ENCODE results near the gene CNPY1. TPM values are rescaled to one million over a fixed set of nuclear protein-coding genes. Genes with fewer than 3 reads are reported as not detected.

Gene CNPY1
- total RNA-seq, 1 experiment from 2014 or later: not detected

DNA sequence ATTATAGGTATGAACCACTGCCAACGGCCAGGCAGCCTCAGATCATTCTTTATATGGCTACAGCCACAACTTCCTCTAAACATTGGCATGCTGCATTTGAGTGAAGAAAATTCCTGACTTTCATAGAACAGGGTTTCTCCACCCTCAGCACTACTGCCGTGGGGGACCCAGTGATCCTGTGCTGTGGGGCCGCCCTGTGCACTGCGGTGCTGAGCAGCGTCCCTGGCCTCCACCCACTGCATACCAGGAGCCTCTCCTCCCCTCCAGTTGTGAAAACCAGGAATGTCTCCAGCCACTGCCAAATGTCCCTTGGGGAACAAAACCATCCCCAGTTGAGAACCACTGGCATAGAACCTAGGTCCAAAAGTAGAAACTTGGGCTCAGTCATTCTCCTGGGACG lies 15.8 kb downstream of the CNPY1 start:
- Mint-ChIP-seq H3K4me3 (no peak overlapping the region), H3K27me3 (ENCODE audit: low read depth) (peaks cover 100% of the 10 kb centered on the region), H3K4me1 (peaks cover 16% of the 10 kb centered on the region in 2 experiments), H3K36me3 (ENCODE audit: insufficient read depth in 1 of 3, low read depth in 3 of 3) (no peaks in the 10 kb centered on the region; a peak in 1 of 7 replicates), H3K9me3 (peaks cover 4 to 12% of the 10 kb centered on the region in 2 experiments), H3K27ac (no peak overlapping the region)
- Histone ChIP-seq H2BK120ac (ENCODE audit: low read depth, low read length, poor library complexity, severe bottlenecking) (no peak overlapping the region), H3T11ph (ENCODE audit: low read length) (no peak overlapping the region), H2BK5ac (ENCODE audit: insufficient read length, low read length) (no peak overlapping the region), H4K91ac (ENCODE audit: insufficient read length, low read depth, low read length) (no peak overlapping the region), H3K18ac (ENCODE audit: insufficient read length, low read depth, low read length) (no peak overlapping the region), H3K9me3 (ENCODE audit: control insufficient read depth, low read depth, low read length) (no peaks in the 10 kb centered on the region), H3K4me2 (ENCODE audit: insufficient read depth, insufficient read length, low read length) (no peak overlapping the region), H3K23ac (ENCODE audit: insufficient read length, low read depth, low read length) (no peak overlapping the region), H3K9ac (ENCODE audit: extremely low read depth, insufficient read length, low read length) (no peak overlapping the region), H2BK15ac (ENCODE audit: low read depth, low read length) (no peak overlapping the region), H3K79me2 (ENCODE audit: insufficient read depth, low read length) (no peaks in the 10 kb centered on the region), H4K8ac (replicated peaks; ENCODE audit: insufficient read length, low read depth, low read length) (no peak overlapping the region), H3K27me3 (ENCODE audit: insufficient read depth, low read length) (peaks cover 38% of the 10 kb centered on the region), H3K79me1 (ENCODE audit: insufficient read depth, low read depth, low read length, poor library complexity, severe bottlenecking) (no peaks in the 10 kb centered on the region), H3K4me1 (ENCODE audit: insufficient read depth, low read length) (no peaks in the 10 kb centered on the region; the same call in 1 of the 2 replicates), H3K14ac (ENCODE audit: insufficient read depth, low read length) (no peak overlapping the region), H4K5ac (ENCODE audit: insufficient read length, low read depth, low read length) (no peak overlapping the region), H3K27ac (ENCODE audit: insufficient read length, low read depth, low read length) (no peak overlapping the region), H2BK20ac (ENCODE audit: low read depth, low read length, poor library complexity, severe bottlenecking) (no peak overlapping the region), H3K56ac (ENCODE audit: insufficient read length, low read depth, low read length) (no peak overlapping the region), H2BK12ac (ENCODE audit: insufficient read length, low read depth, low read length) (no peak overlapping the region), H4K20me1 (ENCODE audit: control insufficient read depth, insufficient read depth, insufficient read length) (peaks cover 5% of the 10 kb centered on the region), H3K4ac (ENCODE audit: low read depth, low read length) (no peak overlapping the region), H3K23me2 (ENCODE audit: insufficient read length, low read depth, low read length, poor library complexity, severe bottlenecking) (peaks cover 6% of the 10 kb centered on the region), H2AK5ac (ENCODE audit: insufficient read length, low read length) (no peak overlapping the region), H2AFZ (ENCODE audit: low read length) (no peak overlapping the region)
- TF ChIP-seq, protein P1, sequence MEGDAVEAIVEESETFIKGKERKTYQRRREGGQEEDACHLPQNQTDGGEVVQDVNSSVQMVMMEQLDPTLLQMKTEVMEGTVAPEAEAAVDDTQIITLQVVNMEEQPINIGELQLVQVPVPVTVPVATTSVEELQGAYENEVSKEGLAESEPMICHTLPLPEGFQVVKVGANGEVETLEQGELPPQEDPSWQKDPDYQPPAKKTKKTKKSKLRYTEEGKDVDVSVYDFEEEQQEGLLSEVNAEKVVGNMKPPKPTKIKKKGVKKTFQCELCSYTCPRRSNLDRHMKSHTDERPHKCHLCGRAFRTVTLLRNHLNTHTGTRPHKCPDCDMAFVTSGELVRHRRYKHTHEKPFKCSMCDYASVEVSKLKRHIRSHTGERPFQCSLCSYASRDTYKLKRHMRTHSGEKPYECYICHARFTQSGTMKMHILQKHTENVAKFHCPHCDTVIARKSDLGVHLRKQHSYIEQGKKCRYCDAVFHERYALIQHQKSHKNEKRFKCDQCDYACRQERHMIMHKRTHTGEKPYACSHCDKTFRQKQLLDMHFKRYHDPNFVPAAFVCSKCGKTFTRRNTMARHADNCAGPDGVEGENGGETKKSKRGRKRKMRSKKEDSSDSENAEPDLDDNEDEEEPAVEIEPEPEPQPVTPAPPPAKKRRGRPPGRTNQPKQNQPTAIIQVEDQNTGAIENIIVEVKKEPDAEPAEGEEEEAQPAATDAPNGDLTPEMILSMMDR (conservative IDR thresholded peaks at IDR 0.05): no peak
- WGBS (ENCODE audit: extremely low coverage, insufficient read length, low lambda C conversion rate): no CpG with 5 or more reads among the region's 6 CpGs
- no peak for DNase-seq

All from H9 (cell line).